ENCODE data around the gene UBE2E1.

Gene UBE2E1

GRCh38 chr3:23913873-23914743 is 108.4 kb downstream of the UBE2E1 start:
- H3K4me3 ChIP-seq (ENCODE audit: low read depth, low read length, poor library complexity, severe bottlenecking): no peak overlapping the region
- H3K27ac ChIP-seq (ENCODE audit: low read depth, low read length, poor library complexity, severe bottlenecking): no peak overlapping the region
- H3K4me1 ChIP-seq (ENCODE audit: insufficient read depth, low read length, severe bottlenecking): peaks cover 25% of the 10 kb centered on the region
- TF ChIP-seq EZH2 (IDR thresholded peaks at IDR 0.05; ENCODE audit: borderline replicate concordance, low read length): no peak
- no peak for TF ChIP-seq CTCF (IDR thresholded peaks at IDR 0.05; ENCODE audit: low read length)
- H3K79me2 ChIP-seq (ENCODE audit: insufficient read depth, low read length): peaks cover 13% of the 10 kb centered on the region
- no peaks in the 10 kb centered on the region for H4K20me1 ChIP-seq (ENCODE audit: insufficient read depth, low read length)
- H3F3A ChIP-seq (ENCODE audit: insufficient read depth, low read length): 0 out of 2 replicates have a peak, but pooled peaks cover 7% of the 10 kb centered on the region
- H3K9ac ChIP-seq (ENCODE audit: low read length): no peak overlapping the region
- peaks cover 26% of the 10 kb centered on the region for H3K36me3 ChIP-seq (ENCODE audit: insufficient read depth, low read length)
- no peaks in the 10 kb centered on the region for H3K9me2 ChIP-seq (ENCODE audit: low read depth, low read length)
- H3K27me3 ChIP-seq (ENCODE audit: insufficient read depth, low read length): no peaks in the 10 kb centered on the region
- no peak overlapping the region for H3K4me2 ChIP-seq (ENCODE audit: low read length)
- H3K9me3 ChIP-seq (ENCODE audit: low read length): no peaks in the 10 kb centered on the region
- H2AFZ ChIP-seq (ENCODE audit: low read length): no peak overlapping the region

- peaks cover 11% of the 10 kb centered on the region for H3F3A ChIP-seq (ENCODE audit: insufficient read depth, low read length)
- H3K4me2 ChIP-seq (ENCODE audit: low read length): peak overlapping the region; percentile 88
- no peak overlapping the region for H3K27ac ChIP-seq (ENCODE audit: low read depth, low read length, poor library complexity, severe bottlenecking)
- H4K20me1 ChIP-seq (ENCODE audit: insufficient read depth, low read length): no peaks in the 10 kb centered on the region
- no peaks in the 10 kb centered on the region for H3K27me3 ChIP-seq (ENCODE audit: insufficient read depth, low read length)
- TF ChIP-seq CTCF (IDR thresholded peaks at IDR 0.05; ENCODE audit: low read length): no peak
- no peak for TF ChIP-seq EZH2 (IDR thresholded peaks at IDR 0.05; ENCODE audit: borderline replicate concordance, low read length)
- no peaks in the 10 kb centered on the region for H3K9me2 ChIP-seq (ENCODE audit: low read depth, low read length)
- no peak overlapping the region for H2AFZ ChIP-seq (ENCODE audit: low read length)
- H3K9ac ChIP-seq (ENCODE audit: low read length): peak overlapping the region; percentile 79; the same call in 1 of the 2 replicates
- H3K9me3 ChIP-seq (ENCODE audit: low read length): no peaks in the 10 kb centered on the region
- H3K79me2 ChIP-seq (ENCODE audit: insufficient read depth, low read length): peaks cover 13% of the 10 kb centered on the region
- peaks cover 26% of the 10 kb centered on the region for H3K4me1 ChIP-seq (ENCODE audit: insufficient read depth, low read length, severe bottlenecking)
- H3K4me3 ChIP-seq (ENCODE audit: low read depth, low read length, poor library complexity, severe bottlenecking): peak overlapping the region; percentile 90
- H3K36me3 ChIP-seq (ENCODE audit: insufficient read depth, low read length): peaks cover 38% of the 10 kb centered on the region
Measured at GRCh38 chr3:23915537-23916108, 109.9 kb downstream of the UBE2E1 start.

DNA sequence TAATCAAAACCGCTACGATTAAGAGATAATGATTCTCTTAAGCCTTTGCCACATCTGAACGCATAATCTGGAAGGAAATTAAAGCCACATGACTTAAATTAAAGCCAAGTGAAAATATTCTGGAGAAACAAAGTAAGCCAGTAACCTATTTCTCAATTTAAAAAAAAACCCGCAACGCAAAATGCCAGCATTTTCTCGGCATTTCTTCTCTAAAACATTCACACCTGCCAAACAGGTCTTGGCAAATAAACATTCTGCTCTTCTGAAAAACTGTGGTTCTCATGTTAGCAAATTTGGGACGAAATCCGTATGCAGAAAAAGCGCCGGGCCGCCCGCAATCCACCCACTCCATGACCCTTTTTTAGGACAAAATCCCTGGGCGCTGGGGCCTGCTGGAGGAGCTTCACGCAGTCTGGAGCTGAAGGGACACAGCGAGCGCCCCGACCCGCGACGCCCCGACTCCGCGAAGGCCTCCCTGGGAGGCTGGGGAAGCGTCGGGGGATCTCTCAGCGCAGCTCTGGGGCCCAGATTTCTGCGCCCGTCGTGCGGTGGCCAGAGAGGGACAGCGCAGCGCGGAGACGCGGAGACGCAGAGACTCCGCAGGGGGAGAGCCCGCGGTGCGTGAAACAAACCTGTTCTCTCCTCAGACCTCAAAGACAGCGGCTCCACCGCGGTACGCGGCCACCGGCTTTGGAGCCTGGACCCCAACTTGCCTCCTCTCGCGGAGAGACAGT is 110.6 kb downstream of the UBE2E1 start:
- peaks cover 13% of the 10 kb centered on the region for H3K79me2 ChIP-seq (ENCODE audit: insufficient read depth, low read length)
- peak overlapping the region; percentile 88 for H3K4me2 ChIP-seq (ENCODE audit: low read length)
- H3K9ac ChIP-seq (ENCODE audit: low read length): peak overlapping the region; percentile 79
- peaks cover 26% of the 10 kb centered on the region for H3K4me1 ChIP-seq (ENCODE audit: insufficient read depth, low read length, severe bottlenecking)
- H3K4me3 ChIP-seq (ENCODE audit: low read depth, low read length, poor library complexity, severe bottlenecking): peak overlapping the region; percentile 90
- H3K36me3 ChIP-seq (ENCODE audit: insufficient read depth, low read length): peaks cover 41% of the 10 kb centered on the region
- H4K20me1 ChIP-seq (ENCODE audit: insufficient read depth, low read length): no peaks in the 10 kb centered on the region
- H3K27me3 ChIP-seq (ENCODE audit: insufficient read depth, low read length): no peaks in the 10 kb centered on the region
- peak overlapping the region; percentile 60; the same call in 1 of the 2 replicates for H2AFZ ChIP-seq (ENCODE audit: low read length)
- no peak overlapping the region for H3K27ac ChIP-seq (ENCODE audit: low read depth, low read length, poor library complexity, severe bottlenecking)
- H3K9me2 ChIP-seq (ENCODE audit: low read depth, low read length): no peaks in the 10 kb centered on the region
- no peaks in the 10 kb centered on the region for H3K9me3 ChIP-seq (ENCODE audit: low read length)
- H3F3A ChIP-seq (ENCODE audit: insufficient read depth, low read length): peaks cover 13% of the 10 kb centered on the region
- TF ChIP-seq CTCF (IDR thresholded peaks at IDR 0.05; ENCODE audit: low read length) (no peak), EZH2 (IDR thresholded peaks at IDR 0.05; ENCODE audit: borderline replicate concordance, low read length) (no peak)
